GM12878 (cell line): ENCODE measurements around the gene BCL2.

Experiments
- EP300 ChIP-seq, 2 experiments: fragments of 150-350 bp in 1 of 2; IDR thresholded peaks; 2 replicates each; pipeline ENCODE4 v1.6.1; 2011 to 2012; ENCODE audit warnings: low read depth in 2 of 2, low read length in 2 of 2, borderline replicate concordance in 1 of 2, improper control_type of control experiment in 1 of 2, inconsistent platforms in 1 of 2; ENCODE audit not compliant: control insufficient read depth in 1 of 2
- ETV6 ChIP-seq, 2 experiments: fragments of 450-650 bp in 1 of 2; IDR thresholded peaks in 1 of 2; conservative IDR thresholded peaks in 1 of 2; 2 replicates each; pipeline ENCODE4 v1.6.1; 2014; ENCODE audit warnings: antibody characterized with exemption in 1 of 2, borderline replicate concordance in 1 of 2, low read depth in 1 of 2, mild to moderate bottlenecking in 1 of 2, moderate library complexity in 1 of 2
- POLR2A ChIP-seq: IDR thresholded peaks from 2 replicates; pipeline ENCODE4 v1.6.1; 2011; ENCODE audit warnings: low read depth, mild to moderate bottlenecking, low read length
- POU2F2 ChIP-seq: IDR thresholded peaks from 3 replicates; pipeline ENCODE4 v1.6.1; 2011; ENCODE audit warnings: low read depth, mild to moderate bottlenecking, low read length, borderline replicate concordance
- SRF ChIP-seq, 2 experiments: IDR thresholded peaks; 2 replicates each; pipeline ENCODE4 v1.6.1; 2011; ENCODE audit warnings: low read depth in 2 of 2, low read length in 2 of 2, mild to moderate bottlenecking in 1 of 2, moderate library complexity in 1 of 2
- SUZ12 ChIP-seq: fragments of 200-600 bp; sonication (generic); IDR thresholded peaks from one replicate; pipeline ENCODE4 v1.6.1; 2018; ENCODE audit warnings: antibody characterized with exemption, mild to moderate bottlenecking; ENCODE audit not compliant: unreplicated experiment
- TBL1XR1 ChIP-seq: IDR thresholded peaks from 2 replicates; pipeline ENCODE4 v1.6.1; 2012; ENCODE audit warnings: low read depth, low read length, improper control_type of control experiment
- ZBTB33 ChIP-seq: fragments of 450-650 bp; IDR thresholded peaks from 2 replicates; pipeline ENCODE4 v1.6.1; 2017; ENCODE audit warnings: mild to moderate bottlenecking
- ZNF274 ChIP-seq: IDR thresholded peaks from one replicate; pipeline ENCODE4 v1.8.0; 2011; ENCODE audit not compliant: insufficient read length, insufficient read depth
- ZNF384 ChIP-seq: IDR thresholded peaks from 2 replicates; pipeline ENCODE4 v1.6.1; 2012; ENCODE audit warnings: low read depth, mild to moderate bottlenecking, low read length, improper control_type of control experiment, borderline replicate concordance
- TF ChIP-seq, protein P1 (sequence below), 3 experiments: IDR thresholded peaks in 2 of 3; conservative IDR thresholded peaks in 1 of 3; 2 replicates each; pipeline ENCODE4 v1.5.1; 2011; ENCODE audit warnings: low read depth in 3 of 3, low read length in 3 of 3, mild to moderate bottlenecking in 3 of 3, control low read depth in 2 of 3, moderate library complexity in 2 of 3, inconsistent platforms in 1 of 3, mixed read lengths in 1 of 3; ENCODE audit not compliant: control insufficient read depth in 2 of 3, insufficient read depth in 1 of 3; ENCODE audit errors: extremely low read depth in 1 of 3
- TF ChIP-seq, protein P2 (sequence below): fragments of 150-350 bp; IDR thresholded peaks from 2 replicates; pipeline ENCODE4 v1.6.1; 2016; ENCODE audit warnings: low read depth, low read length
- TF ChIP-seq, protein P3 (sequence below): fragments of 450-650 bp; formaldehyde crosslinking; IDR thresholded peaks from 2 replicates; pipeline ENCODE4 v1.4.0; 2020; ENCODE audit warnings: mild to moderate bottlenecking, moderate library complexity

- TF ChIP-seq POLR2A, result no peak
- no peak for TF ChIP-seq ETV6 (conservative IDR thresholded peaks at IDR 0.05 in 1 of 2, IDR thresholded peaks at IDR 0.05 in 1 of 2; ENCODE audit: borderline replicate concordance in 1 of 2, low read depth in 1 of 2)
- no peak for TF ChIP-seq ZNF384
- no peak for TF ChIP-seq SRF (IDR thresholded peaks at IDR 0.05; ENCODE audit: low read depth in 2 of 2, low read length in 2 of 2)
- TF ChIP-seq, protein P1, sequence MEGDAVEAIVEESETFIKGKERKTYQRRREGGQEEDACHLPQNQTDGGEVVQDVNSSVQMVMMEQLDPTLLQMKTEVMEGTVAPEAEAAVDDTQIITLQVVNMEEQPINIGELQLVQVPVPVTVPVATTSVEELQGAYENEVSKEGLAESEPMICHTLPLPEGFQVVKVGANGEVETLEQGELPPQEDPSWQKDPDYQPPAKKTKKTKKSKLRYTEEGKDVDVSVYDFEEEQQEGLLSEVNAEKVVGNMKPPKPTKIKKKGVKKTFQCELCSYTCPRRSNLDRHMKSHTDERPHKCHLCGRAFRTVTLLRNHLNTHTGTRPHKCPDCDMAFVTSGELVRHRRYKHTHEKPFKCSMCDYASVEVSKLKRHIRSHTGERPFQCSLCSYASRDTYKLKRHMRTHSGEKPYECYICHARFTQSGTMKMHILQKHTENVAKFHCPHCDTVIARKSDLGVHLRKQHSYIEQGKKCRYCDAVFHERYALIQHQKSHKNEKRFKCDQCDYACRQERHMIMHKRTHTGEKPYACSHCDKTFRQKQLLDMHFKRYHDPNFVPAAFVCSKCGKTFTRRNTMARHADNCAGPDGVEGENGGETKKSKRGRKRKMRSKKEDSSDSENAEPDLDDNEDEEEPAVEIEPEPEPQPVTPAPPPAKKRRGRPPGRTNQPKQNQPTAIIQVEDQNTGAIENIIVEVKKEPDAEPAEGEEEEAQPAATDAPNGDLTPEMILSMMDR (IDR thresholded peaks at IDR 0.05 in 2 of 3, conservative IDR thresholded peaks at IDR 0.05 in 1 of 3; ENCODE audit: control insufficient read depth in 2 of 3, extremely low read depth in 1 of 3, insufficient read depth in 1 of 3, low read depth in 3 of 3, low read length in 3 of 3), result no peak
- TF ChIP-seq, protein P2, sequence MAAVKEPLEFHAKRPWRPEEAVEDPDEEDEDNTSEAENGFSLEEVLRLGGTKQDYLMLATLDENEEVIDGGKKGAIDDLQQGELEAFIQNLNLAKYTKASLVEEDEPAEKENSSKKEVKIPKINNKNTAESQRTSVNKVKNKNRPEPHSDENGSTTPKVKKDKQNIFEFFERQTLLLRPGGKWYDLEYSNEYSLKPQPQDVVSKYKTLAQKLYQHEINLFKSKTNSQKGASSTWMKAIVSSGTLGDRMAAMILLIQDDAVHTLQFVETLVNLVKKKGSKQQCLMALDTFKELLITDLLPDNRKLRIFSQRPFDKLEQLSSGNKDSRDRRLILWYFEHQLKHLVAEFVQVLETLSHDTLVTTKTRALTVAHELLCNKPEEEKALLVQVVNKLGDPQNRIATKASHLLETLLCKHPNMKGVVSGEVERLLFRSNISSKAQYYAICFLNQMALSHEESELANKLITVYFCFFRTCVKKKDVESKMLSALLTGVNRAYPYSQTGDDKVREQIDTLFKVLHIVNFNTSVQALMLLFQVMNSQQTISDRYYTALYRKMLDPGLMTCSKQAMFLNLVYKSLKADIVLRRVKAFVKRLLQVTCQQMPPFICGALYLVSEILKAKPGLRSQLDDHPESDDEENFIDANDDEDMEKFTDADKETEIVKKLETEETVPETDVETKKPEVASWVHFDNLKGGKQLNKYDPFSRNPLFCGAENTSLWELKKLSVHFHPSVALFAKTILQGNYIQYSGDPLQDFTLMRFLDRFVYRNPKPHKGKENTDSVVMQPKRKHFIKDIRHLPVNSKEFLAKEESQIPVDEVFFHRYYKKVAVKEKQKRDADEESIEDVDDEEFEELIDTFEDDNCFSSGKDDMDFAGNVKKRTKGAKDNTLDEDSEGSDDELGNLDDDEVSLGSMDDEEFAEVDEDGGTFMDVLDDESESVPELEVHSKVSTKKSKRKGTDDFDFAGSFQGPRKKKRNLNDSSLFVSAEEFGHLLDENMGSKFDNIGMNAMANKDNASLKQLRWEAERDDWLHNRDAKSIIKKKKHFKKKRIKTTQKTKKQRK, result no peak
- no peak for TF ChIP-seq EP300 (IDR thresholded peaks at IDR 0.05; ENCODE audit: borderline replicate concordance in 1 of 2, control insufficient read depth in 1 of 2, low read depth in 2 of 2, low read length in 2 of 2)
- no peak for TF ChIP-seq POU2F2
- TF ChIP-seq ZNF274, result no peak
- TF ChIP-seq SUZ12, result no peak
- TF ChIP-seq, protein P3, sequence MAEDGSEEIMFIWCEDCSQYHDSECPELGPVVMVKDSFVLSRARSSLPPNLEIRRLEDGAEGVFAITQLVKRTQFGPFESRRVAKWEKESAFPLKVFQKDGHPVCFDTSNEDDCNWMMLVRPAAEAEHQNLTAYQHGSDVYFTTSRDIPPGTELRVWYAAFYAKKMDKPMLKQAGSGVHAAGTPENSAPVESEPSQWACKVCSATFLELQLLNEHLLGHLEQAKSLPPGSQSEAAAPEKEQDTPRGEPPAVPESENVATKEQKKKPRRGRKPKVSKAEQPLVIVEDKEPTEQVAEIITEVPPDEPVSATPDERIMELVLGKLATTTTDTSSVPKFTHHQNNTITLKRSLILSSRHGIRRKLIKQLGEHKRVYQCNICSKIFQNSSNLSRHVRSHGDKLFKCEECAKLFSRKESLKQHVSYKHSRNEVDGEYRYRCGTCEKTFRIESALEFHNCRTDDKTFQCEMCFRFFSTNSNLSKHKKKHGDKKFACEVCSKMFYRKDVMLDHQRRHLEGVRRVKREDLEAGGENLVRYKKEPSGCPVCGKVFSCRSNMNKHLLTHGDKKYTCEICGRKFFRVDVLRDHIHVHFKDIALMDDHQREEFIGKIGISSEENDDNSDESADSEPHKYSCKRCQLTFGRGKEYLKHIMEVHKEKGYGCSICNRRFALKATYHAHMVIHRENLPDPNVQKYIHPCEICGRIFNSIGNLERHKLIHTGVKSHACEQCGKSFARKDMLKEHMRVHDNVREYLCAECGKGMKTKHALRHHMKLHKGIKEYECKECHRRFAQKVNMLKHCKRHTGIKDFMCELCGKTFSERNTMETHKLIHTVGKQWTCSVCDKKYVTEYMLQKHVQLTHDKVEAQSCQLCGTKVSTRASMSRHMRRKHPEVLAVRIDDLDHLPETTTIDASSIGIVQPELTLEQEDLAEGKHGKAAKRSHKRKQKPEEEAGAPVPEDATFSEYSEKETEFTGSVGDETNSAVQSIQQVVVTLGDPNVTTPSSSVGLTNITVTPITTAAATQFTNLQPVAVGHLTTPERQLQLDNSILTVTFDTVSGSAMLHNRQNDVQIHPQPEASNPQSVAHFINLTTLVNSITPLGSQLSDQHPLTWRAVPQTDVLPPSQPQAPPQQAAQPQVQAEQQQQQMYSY (CRISPR knock-in tag), result no peak
- no peak for TF ChIP-seq ZBTB33
- TF ChIP-seq TBL1XR1, result no peak
Observed at GRCh38 chr18:63181706-63182309, 137.8 kb downstream of the BCL2 start.
